Activated naive CD4-positive, alpha-beta T cell treated with anti-CD3 and anti-CD28 coated beads, Interleukin-2, amount 50 U/mL, for 72 hours (primary cell): ENCODE measurements around the gene WDR86. TPM values are rescaled to one million over a fixed set of nuclear protein-coding genes. Genes with fewer than 3 reads are reported as not detected.

Source experiments
- ATAC-seq, 2 donors: fragments of 150-1000 bp; cut with Tn5 transposase; 2 replicates each; pipeline ENCODE4 v1.10.0; 2021; ENCODE audit warnings: mild to moderate bottlenecking in 2 of 2, moderate library complexity in 2 of 2
- DNase-seq, 2 donors: peaks; one replicate each; pipeline ENCODE4 v3.0.0; 2021 to 2022; ENCODE audit warnings: low spot score in 2 of 2
- H3K27ac Mint-ChIP-seq, 2 donors: one replicate each; pipeline ENCODE4 v1.8.0; 2022; ENCODE audit warnings: mild to moderate bottlenecking in 2 of 2, mixed read lengths in 2 of 2
- H3K36me3 Mint-ChIP-seq, 2 donors: one replicate each; pipeline ENCODE4 v1.8.0; 2022; ENCODE audit warnings: mixed read lengths in 2 of 2
- H3K9me3 Mint-ChIP-seq, 2 donors: one replicate each; pipeline ENCODE4 v1.8.0; 2022; ENCODE audit warnings: mixed read lengths in 2 of 2
- total RNA-seq, 2 donors: library from RNA; stranded (reverse); gene quantifications; one replicate each; pipeline ENCODE4 v1.2.3, GENCODE V29; 2022

The WDR86 gene
- total RNA-seq, 2 donors from 2014 or later = not detected

- ATAC-seq (peak; percentile 82 to 93), DNase-seq (peak; percentile 56 to 80)
- H3K36me3 Mint-ChIP-seq = no peaks in the 10 kb centered on the region
- no peaks in the 10 kb centered on the region for H3K9me3 Mint-ChIP-seq
- peak overlapping the region in 1 of 2 donors; percentile 90 for H3K27ac Mint-ChIP-seq
These were observed 23.1 kb upstream of the WDR86 start for GRCh38 chr7:151432658-151433521.

GRCh38 chr7:151431768-151432311, 22.0 kb upstream of the WDR86 start:
- no peak for ATAC-seq
- H3K27ac Mint-ChIP-seq = no peak overlapping the region
- no peaks in the 10 kb centered on the region for H3K36me3 Mint-ChIP-seq
- no peaks in the 10 kb centered on the region for H3K9me3 Mint-ChIP-seq
- peak in 1 of 2 donors; percentile 44 for DNase-seq

- H3K36me3 Mint-ChIP-seq = no peaks in the 10 kb centered on the region
- H3K9me3 Mint-ChIP-seq = no peaks in the 10 kb centered on the region
- DNase-seq (peak in 1 of 2 donors; percentile 35), ATAC-seq (no peak)
- no peak overlapping the region for H3K27ac Mint-ChIP-seq
These were observed 21.5 kb upstream of the WDR86 start for GRCh38 chr7:151431281-151431767.

- Mint-ChIP-seq H3K36me3 (no peaks in the 10 kb centered on the region), H3K27ac (peak overlapping the region in 1 of 2 donors; percentile 56), H3K9me3 (no peaks in the 10 kb centered on the region)
- DNase-seq (peak in 1 of 2 donors; percentile 53), ATAC-seq (no peak)
These were observed 20.8 kb upstream of the WDR86 start for GRCh38 chr7:151430391-151431205.

- no peaks in the 10 kb centered on the region for H3K36me3 Mint-ChIP-seq
- H3K9me3 Mint-ChIP-seq = no peaks in the 10 kb centered on the region
- DNase-seq (peak in 1 of 2 donors; percentile 57), ATAC-seq (peak; percentile 37 to 62)
- H3K27ac Mint-ChIP-seq = peak overlapping the region; percentile 44 to 56
These were observed 19.9 kb upstream of the WDR86 start for GRCh38 chr7:151429560-151430331.

- H3K9me3 Mint-ChIP-seq = no peaks in the 10 kb centered on the region
- H3K36me3 Mint-ChIP-seq = no peaks in the 10 kb centered on the region
- DNase-seq (no peak), ATAC-seq (no peak)
- H3K27ac Mint-ChIP-seq = peak overlapping the region in 1 of 2 donors; percentile 56
These were observed 19.4 kb upstream of the WDR86 start for GRCh38 chr7:151429237-151429559.

- ATAC-seq (no peak), DNase-seq (peak in 1 of 2 donors; percentile 38)
- no peaks in the 10 kb centered on the region for H3K9me3 Mint-ChIP-seq
- H3K36me3 Mint-ChIP-seq = no peaks in the 10 kb centered on the region
- H3K27ac Mint-ChIP-seq = peak overlapping the region in 1 of 2 donors; percentile 20
These were observed 18.8 kb upstream of the WDR86 start for GRCh38 chr7:151428378-151429236.

GRCh38 chr7:151427705-151428377, 18.0 kb upstream of the WDR86 start:
- no peaks in the 10 kb centered on the region for H3K9me3 Mint-ChIP-seq
- peak in 1 of 2 donors; percentile 38 for DNase-seq
- no peaks in the 10 kb centered on the region for H3K36me3 Mint-ChIP-seq
- no peak for ATAC-seq
- peak overlapping the region in 1 of 2 donors; percentile 20 for H3K27ac Mint-ChIP-seq

- DNase-seq = peak in 1 of 2 donors; percentile 48
- ATAC-seq = no peak
- Mint-ChIP-seq H3K27ac (no peak overlapping the region), H3K9me3 (peaks cover 0 to 6% of the 10 kb centered on the region in 2 donors), H3K36me3 (peaks cover 0 to 4% of the 10 kb centered on the region in 2 donors)
These were observed 17.3 kb upstream of the WDR86 start for GRCh38 chr7:151426904-151427704.

- ATAC-seq (no peak), DNase-seq (no peak)
- Mint-ChIP-seq H3K36me3 (peaks cover 0 to 10% of the 10 kb centered on the region in 2 donors), H3K27ac (no peak overlapping the region), H3K9me3 (peaks cover 0 to 12% of the 10 kb centered on the region in 2 donors)
These were observed 16.6 kb upstream of the WDR86 start for GRCh38 chr7:151426441-151426903.

GRCh38 chr7:151425670-151426440, 16.0 kb upstream of the WDR86 start:
- ATAC-seq (no peak), DNase-seq (no peak)
- peaks cover 0 to 12% of the 10 kb centered on the region in 2 donors for H3K36me3 Mint-ChIP-seq
- peak overlapping the region in 1 of 2 donors; percentile 55 for H3K27ac Mint-ChIP-seq
- H3K9me3 Mint-ChIP-seq = peaks cover 0 to 12% of the 10 kb centered on the region in 2 donors

GRCh38 chr7:151424799-151425198, 15.0 kb upstream of the WDR86 start:
- ATAC-seq = no peak
- peaks cover 0 to 18% of the 10 kb centered on the region in 2 donors for H3K9me3 Mint-ChIP-seq
- no peak for DNase-seq
- H3K27ac Mint-ChIP-seq = no peak overlapping the region
- peaks cover 0 to 22% of the 10 kb centered on the region in 2 donors for H3K36me3 Mint-ChIP-seq

GRCh38 chr7:151423936-151424335, 14.1 kb upstream of the WDR86 start:
- peaks cover 0 to 24% of the 10 kb centered on the region in 2 donors for H3K36me3 Mint-ChIP-seq

More at GRCh38 chr7:151423936-151424335, 14.1 kb upstream of the WDR86 start:
- no peak for ATAC-seq
- Mint-ChIP-seq H3K9me3 (peaks cover 0 to 18% of the 10 kb centered on the region in 2 donors), H3K27ac (no peak overlapping the region)
- no peak for DNase-seq
